Activated CD8-positive, alpha-beta memory T cell treated with anti-CD3 and anti-CD28 coated beads for 1 hour (primary cell): ENCODE results near the gene LRRC32.
"Not testable (repeated sequence)": the region's sequence is repeated elsewhere in the genome, so short reads cannot be mapped to it uniquely, and the experiment has no call there.

Source experiments
- DNase-seq, 2 donors: peaks; one replicate each; pipeline ENCODE4 v3.0.0-alpha.2; 2020; ENCODE audit warnings: low read depth in 1 of 2; ENCODE audit errors: extremely low read depth in 1 of 2

The LRRC32 gene

DNA sequence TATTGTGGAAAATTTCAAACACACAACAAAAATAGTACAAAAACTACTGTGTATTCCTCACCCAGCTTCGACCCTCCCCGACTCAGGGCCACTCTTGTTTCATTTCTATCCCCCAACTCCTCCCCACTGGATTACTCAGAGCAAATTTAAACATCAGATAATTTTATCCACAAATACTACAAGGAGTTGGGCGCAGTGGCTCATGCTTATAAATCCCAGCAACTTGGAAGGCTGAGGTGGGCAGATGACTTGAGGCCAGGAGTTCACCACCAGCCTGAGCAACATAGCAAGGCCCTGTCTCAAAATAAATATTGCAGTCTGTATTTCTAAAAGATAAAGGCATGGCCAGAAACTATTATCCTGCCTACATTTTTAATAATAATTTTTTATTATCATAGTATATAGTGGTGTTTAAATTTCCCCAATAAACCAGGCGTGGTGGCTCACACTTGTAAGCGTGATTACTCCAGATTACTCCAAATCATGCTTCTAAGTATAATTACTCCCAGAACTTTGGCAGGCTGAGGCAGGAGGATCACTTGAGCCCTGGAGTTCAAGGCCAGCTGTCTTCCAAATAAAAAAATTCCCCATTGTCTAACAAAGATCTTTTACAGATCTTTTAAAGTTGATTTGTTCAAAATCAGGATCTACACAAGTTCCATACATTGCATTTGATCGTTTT lies 39.8 kb downstream of the LRRC32 start:
- no peak for DNase-seq

DNA sequence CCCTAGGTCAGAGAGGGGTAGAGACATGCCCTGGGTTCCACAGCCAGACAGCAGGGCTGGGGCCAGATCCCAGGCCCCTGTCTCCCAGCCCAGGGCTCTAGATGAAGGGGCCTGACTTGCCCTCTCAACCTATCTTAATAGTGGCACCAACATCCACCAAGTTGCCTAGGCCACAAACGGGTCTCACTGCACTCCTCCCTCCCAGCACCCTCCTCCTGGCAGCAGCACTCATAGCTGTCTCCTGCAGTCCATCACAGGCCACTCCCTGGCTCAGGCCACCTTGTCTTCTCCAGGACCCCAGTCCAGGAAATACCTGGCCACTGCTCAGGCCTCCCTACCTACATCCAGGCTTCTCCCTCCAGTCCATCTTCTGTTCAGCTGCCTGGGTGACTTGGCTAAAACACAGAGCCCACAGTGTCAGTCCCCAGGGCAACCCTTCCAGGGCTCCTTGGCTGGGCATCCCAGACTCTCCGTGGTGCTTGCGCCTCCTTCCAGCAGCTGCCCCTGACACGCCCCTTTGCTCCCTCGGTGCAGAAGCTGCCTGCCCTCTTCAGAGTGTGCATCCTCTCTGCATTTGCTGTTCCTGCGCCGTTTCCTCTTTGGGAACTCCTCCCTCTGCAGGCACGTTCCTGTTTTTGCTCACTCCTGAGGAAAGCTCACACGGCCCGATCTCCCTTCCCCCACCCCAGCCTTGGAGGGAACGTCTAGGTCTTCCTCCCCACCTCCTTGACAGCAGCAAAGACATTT lies 40.5 kb downstream of the LRRC32 start:
- DNase-seq = no peak

DNA sequence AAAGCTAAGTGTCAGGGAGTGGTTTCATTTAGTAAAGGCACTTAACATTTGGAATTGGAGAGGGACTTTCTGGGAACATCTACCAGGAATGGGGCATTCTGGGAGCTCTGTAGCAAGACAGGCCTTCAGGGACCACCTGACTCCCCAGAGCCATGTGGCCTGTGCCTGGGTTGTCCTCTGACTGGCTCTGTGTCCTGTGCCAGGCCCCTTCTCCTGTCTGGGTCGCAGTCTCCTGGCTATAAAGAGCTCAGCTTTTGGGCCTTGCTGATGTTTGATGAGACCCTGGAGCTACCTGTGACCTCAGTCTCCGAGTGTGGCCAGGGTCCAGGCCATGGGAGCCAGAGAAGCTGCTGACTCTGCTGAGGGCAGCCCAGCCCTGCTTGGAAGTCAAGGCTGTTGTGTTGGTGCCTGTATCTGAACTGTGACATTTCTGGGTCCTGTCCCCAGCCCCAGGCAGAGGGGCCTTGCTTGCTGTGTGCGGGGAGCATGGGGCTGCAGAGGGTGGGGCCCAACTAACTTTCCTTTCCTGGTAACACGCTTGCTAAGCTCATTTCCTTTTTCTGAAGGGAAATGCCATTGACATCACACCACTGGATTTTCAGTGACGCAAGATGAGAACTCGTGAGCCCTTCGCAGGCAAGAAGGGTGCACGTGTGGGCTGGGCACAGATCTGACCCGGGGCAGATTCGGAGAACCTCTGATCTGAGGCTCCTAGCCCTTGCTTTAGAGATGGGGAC lies 41.3 kb downstream of the LRRC32 start:
- DNase-seq = no peak

DNA sequence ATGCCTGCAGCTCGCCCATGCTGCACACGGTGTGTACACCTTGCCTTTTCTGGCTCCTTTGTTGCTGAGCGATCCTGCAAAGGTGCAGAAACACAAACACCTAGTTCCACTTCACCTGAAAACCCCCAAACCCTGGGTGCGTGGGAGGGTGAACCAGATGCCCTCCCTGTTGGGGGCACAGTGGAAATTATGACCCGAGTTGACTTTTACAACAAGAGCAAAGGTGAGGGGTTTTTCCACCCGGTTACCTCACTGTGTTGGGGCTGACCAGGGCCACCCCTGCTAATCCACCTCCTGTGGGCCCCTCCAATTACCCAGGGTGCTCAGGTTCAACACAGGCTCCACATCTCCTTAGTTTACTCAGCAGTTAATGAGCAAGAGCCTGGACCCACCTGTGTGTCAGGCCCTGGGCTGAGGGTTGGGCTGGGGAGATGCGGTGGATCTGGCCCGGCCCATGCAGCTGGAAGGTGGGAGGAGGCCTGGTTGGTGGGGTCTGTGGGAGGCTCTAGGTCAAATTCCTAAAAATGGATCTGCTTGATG lies 42.1 kb downstream of the LRRC32 start:
- no peak for DNase-seq

DNA sequence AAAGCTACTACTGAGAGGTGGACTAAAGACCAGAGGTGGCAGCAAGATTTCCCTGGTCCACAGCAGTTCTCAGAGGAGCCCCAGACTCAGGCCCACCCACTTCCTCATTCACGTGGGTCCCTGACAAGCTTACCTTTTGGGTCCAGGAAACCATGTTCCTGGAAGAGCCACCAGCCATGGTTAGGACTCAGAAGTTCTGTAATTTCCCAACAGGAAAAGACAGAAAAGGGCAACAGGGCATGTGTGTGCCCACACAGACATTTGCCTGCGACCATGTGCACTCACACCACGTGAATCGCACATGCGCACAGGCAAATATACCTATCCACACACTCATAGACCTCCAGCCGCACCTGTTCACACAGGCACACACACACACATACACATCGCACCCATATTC lies 42.9 kb downstream of the LRRC32 start:
- DNase-seq = no peak

DNA sequence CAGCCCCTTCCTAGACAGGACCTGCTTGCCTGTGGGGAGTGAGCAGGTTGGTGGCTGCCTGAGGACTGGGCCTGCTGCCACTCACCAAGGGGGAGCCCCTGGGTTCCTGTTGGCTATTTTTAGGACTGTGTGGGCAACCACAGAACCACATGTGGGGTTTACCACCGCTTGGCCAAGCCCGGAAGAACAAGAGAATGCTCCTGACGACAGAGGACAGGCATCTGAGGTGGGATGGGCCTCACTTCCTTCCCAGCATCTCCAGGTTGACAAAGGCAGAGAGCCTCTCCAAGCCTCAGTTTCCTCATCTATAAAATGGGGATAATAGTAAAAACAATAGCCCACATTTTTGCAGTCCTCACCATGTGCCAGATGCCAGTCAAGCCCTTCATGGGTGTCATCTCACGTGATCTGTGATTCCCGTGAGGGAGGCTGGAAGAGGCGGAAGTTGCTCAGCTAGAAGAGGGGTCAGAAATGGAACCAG lies 43.6 kb downstream of the LRRC32 start:
- DNase-seq = no peak

DNA sequence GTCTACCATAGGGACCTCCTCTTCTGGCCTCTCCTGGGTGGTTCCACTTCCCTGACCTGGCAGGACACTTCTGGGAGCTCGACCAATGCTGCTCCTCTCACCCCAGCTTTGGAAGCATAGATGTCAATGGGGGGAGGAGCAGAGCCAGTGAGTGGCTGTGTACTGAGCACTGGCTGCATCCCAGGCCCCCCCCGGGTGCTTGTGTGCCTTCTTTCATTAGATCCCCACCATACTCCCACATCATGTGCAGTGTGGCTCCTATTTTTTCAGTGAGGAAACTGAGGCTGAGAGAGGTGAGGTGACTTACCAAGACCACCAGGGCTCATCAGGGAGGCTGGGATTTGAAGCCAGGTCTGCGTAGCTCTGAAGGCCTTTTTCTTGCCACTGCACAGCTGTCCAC lies 44.3 kb downstream of the LRRC32 start:
- no peak for DNase-seq

DNA sequence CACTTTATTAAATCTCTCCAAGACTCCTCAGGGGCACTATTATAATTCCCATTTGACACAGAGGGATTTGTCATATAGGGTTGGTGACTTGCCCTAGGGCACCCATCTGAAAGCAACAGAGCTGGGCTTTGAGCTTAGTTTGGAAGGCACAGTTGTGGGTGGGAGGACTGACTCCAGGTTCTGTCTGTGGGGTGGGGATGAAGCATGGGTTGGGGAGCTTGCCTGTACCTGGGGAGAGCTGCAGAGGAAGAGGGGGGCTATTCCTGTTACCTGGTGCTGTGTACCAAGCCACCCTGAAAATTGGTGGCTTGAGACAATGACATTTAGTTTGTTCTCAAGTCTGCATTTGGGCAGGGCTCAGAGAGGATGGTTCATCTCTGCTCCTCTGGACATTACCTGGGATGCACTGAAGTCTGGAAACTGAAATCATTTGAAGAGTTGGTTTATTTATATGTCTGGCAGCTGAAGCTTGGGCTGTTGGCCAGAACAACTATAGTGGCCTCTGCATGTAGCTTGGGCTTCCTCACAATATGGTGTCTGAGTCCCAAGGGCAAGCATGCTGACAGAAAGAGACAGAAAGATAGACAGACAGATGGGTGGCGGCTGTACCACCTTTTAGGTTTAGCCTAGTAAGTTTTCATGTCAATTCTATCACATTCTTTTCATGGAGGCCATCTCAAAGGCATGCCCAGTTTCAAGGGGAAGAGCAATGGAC lies 44.9 kb downstream of the LRRC32 start:
- no peak for DNase-seq

DNA sequence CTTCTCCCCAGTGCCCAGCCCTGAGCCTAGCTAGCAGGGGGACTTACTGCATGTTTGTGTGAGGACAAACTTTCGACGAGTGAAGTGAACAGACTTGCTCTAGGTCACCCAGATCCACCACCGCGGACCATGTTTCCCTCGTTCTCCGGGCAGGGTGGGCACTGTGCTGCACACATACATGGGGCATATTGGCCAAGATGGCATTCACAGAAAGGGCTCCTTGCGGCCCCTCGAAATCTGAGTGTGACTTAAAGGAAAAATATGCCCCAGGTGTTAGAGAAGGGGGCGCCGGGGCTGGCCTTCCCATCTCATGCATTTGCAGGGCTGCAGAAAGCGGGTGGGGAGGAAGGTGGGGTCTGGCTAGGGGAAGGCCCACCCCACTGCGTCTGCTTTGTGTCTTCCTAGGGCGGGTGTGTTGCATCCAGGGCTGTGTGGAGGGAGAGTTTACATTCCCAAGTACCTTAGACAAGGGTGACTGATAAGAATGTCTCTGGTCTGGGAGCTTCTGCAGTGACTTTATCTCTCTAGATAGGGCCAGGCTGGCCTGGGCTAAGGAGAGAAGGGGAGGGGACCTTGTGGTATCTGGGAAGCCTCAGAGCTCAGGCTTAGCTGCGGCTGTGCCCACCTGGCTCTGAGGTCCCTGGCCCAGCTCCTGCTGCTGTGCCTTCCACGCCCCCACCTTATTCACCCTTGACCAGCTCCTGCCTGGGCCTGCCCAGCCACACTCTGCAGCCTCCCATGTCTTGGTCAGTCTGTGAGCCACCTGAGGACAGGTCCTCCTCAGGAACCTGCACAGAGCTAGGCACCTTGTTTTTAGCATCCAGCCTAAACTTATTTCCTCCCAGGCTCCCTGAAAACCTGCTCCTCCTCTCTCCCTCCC lies 45.8 kb downstream of the LRRC32 start:
- DNase-seq = no peak

DNA sequence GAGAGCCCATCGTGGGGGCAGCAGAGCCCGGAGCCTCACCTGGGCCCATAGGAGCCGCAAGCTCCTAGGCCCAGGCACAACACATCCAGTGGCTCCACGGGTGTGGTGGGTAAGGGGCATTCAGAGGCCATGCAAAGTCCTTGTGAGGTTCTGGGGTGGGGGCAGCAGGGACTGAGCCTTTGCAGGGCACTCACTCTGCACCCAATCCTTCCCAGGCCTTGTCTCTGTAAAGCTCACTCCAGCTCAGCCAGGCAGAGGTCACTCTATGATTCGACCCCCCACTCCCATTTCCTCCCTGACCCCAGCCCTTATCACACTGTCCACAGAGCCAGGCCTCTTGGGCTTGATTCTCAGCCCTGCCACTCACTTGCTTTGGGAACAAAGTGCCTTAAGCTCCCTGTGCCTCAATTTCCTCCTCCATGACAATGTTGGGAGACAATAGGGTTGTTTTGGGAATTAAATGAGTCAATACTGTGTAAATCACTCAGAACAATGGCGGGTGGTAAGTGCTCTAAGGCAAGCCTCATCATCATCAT lies 46.6 kb downstream of the LRRC32 start:
- DNase-seq = no peak

DNA sequence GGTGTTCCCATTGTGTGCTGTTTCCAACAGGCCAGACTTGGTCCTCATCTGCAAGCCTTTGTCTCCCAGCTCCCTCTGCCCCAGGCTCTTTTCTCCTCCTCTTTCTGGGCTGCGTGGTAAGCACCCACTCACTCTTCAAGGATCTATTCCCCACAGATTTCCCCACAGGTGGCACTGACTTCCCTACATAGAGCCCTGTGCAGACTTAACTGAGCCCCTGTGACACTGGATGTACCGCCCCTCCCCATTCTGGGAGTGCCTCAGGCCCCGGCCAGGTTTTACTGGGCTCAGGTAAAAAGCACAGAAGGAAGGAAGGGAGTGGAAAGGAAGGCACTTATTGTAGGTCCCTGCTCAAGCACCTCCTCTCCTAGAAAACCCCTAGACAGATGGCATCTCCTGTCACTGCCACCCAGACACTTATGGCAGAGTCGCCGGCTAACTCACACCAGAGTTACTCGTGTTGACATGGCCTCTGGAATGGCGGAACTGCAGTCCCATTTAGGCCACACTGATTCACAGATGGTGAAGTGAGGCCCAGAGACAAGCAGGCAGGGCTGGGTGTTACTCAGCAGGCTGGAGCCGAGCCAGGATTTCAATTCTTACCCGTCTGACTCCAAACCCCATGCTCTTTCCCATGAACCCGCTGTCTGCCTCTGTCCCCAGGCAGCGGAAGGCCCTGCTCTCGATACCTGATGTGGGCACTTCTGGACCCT lies 47.2 kb downstream of the LRRC32 start:
- DNase-seq = no peak

DNA sequence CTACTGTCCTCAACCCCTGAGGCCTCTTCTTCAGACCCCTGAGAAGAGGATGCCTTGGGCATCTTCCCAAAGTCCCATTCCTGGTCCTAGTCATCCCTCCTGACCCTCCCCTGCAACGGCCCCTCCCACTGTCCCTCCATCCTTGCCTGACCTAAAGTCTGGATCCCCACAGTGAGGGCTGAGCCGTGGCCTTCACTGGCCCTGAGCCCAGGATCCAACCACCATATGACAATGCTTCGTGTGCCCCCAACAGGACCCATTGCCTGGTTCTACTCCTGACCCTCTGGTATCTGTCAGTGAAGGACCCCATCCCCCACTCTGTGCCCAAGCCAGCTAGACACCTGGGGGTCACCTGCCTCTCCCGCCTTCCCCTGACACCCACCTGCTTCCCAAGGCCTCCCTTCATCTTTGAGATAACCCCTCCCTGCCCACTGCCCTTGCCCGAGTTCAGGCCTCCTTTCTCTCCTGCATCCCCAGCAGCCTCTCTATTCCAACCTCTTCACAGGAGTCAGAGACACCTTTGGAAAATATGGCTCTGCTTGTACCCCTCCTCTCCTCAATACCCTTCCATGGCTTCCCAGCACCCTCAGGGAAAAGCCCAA lies 48.0 kb downstream of the LRRC32 start:
- DNase-seq = no peak

DNA sequence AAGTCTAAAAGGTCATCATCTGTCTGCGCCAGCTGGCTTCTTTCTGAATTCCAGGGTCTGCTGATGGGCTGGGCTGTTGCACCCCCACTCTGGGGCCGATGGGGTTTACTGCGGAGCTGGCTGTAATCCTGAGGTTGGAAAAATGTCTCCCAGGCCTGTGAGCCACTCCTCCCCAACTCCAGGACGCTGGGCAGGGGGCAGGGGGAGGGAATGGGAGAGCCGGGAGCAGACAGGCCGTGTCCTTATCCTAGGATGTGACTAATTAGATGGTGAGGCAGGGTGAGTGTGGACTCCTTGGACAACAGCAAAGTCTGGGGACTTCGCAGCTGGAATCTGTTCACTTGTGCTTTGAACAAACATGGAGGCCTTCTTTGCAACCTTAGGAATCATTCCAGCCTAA lies 48.7 kb downstream of the LRRC32 start:
- DNase-seq = no peak

DNA sequence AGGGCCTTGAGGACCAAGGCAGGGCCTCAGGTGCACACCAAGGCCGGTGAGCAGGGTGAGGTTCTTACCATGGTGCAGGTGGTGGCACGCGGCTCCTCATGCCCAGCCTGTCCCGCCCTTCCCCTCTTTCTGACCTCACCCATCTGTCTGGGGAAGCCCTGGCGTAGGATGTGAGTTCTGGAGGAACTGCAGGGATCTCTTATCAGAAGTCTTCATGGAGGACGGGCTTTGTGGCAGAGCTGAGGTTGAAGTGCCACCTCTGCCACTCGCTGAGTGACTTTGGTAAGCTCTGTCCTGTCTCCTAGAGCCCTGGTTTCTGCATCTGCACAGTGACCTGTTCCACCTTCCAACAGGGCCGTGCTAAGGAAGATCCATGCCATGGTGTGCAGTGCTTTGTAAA lies 49.1 kb downstream of the LRRC32 start:
- DNase-seq = no peak

DNA sequence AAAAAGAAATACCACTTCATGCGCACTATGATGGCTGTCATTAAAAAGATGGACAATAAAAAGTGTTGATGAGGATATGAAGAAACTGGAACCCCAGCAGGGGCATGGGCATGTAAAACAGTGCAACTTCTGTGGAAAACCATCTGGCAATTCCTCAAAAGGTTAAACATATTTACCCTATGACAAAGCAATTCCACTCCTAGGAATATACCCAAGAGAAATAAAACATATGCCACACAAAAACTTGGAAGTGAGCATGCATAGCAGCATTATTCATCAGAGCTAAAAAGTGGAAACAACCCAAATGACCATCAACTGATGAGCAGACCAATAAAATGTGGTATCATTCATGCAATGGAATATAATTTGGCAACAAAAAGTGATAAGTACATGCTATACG lies 50.1 kb downstream of the LRRC32 start:
- no peak for DNase-seq

DNA sequence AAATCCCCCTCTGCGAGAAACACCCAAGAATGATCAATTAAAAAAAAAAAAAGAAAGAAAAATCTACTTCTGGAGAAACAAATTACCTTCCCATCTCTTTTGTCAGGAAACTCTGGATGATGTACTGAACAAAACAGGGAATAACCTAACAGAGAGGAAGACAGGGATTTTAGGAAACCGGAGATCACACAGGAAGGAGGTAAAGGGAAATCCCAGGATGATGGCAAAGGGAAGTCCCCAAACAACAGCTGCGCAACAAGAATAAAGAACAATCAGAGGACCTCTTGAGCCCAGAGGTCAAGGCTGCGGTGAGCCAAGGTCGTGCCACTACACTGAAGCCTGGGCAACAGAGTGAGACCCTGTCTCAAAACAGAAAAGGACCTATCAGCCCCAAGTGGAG lies 50.7 kb downstream of the LRRC32 start:
- not testable (repeated sequence) for DNase-seq

DNA sequence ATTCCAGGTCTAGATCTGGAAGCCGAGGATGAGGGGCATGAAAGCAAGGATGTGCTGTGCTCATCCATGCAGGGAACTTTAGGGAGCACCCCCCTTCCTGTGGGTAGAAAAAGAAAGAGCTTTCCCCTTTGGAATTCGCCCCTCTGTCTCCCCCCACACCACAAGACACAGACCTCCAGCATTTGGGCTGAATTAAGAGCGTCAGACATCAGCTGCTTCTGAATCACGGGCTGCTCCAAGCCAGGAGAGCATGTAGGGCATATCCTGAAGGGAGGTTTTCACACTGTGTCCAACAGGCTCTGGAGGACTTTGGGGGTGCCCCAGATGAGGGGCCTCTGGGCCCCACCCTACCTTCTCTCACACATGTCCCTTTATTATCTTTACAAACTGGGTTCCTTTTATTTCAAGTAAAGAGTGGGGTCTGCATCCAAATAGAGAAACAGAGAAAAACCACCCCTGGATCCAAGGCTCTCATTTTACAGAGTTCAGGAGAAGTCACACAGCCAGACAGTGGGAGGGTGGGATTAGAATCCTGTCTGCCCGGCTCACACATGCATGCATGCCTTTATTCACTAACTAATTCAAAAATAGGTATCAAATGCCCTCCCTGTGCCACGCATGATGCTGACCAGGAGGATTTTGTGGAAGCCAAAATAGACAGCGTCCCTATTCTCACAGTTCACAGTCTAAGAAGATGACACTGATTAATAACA lies 52.8 kb downstream of the LRRC32 start:
- DNase-seq = no peak
